Colonic mucosa (tissue), 4 donors: ENCODE results near the gene C10orf53. TPM values are rescaled to one million over a fixed set of nuclear protein-coding genes. Genes with fewer than 3 reads are reported as not detected.

Experiments used
- DNase-seq: peaks from one replicate; pipeline ENCODE4 v3.0.0-alpha.2; 2020
- H3K27ac ChIP-seq: fragments of 200-600 bp; one replicate; pipeline ENCODE4 v1.8.0; 2021
- H3K27me3 ChIP-seq: fragments of 200-600 bp; one replicate; pipeline ENCODE4 v1.8.0; 2021
- H3K36me3 ChIP-seq: fragments of 200-600 bp; one replicate; pipeline ENCODE4 v1.8.0; 2021
- H3K4me1 ChIP-seq: fragments of 200-600 bp; one replicate; pipeline ENCODE4 v1.8.0; 2021; ENCODE audit warnings: mild to moderate bottlenecking
- H3K4me3 ChIP-seq: fragments of 200-600 bp; one replicate; pipeline ENCODE4 v1.8.0; 2021
- H3K9ac ChIP-seq, 2 donors: one replicate each; pipeline ENCODE4 v1.7.0; 2013; ENCODE audit warnings: control low read depth in 2 of 2, low read depth in 2 of 2, low read length in 2 of 2
- H3K9me3 ChIP-seq: fragments of 200-600 bp; one replicate; pipeline ENCODE4 v1.8.0; 2021
- intact Hi-C: fragments of 100-400 bp; cut with DNase I; formaldehyde crosslinking; loops from one replicate; pipeline ENCODE4 v1.14.1; 2022
- total RNA-seq, 2 donors: library from RNA; stranded (reverse); fragmentation: NEBNext Ultra II Directional in 1 of 2; extraction: Animal tissue kit (Norgen Biotek cat#: 25700) in 1 of 2; gene quantifications; one replicate each; pipeline ENCODE4 v1.2.1, GENCODE V29; 2021
- TF ChIP-seq, protein P1 (sequence below): fragments of 200-600 bp; IDR thresholded peaks from one replicate; pipeline ENCODE4 v1.8.0; 2022; ENCODE audit warnings: antibody characterized with exemption, mild to moderate bottlenecking
- donor health status: healthy.
- donor health status: DM: no; HTN: no; CAD: no.
- donor health status: DM: no; HTN: no; CAD: no.

C10orf53 gene
- total RNA-seq, 2 donors from 2014 or later = not detected

- intact Hi-C loops = no loop called here
- H3K4me3 ChIP-seq = no peak overlapping the region
Observed at GRCh38 chr10:49733866-49734265, 54.4 kb downstream of the C10orf53 start.

GRCh38 chr10:49734676-49735075 is 55.2 kb downstream of the C10orf53 start:
- H3K27ac ChIP-seq = no peak overlapping the region
- no peaks in the 10 kb centered on the region for H3K4me1 ChIP-seq
- H3K9ac ChIP-seq = no peak overlapping the region
- no peak overlapping the region for H3K4me3 ChIP-seq
- no peaks in the 10 kb centered on the region for H3K36me3 ChIP-seq
- no peaks in the 10 kb centered on the region for H3K27me3 ChIP-seq
- TF ChIP-seq, protein P1, sequence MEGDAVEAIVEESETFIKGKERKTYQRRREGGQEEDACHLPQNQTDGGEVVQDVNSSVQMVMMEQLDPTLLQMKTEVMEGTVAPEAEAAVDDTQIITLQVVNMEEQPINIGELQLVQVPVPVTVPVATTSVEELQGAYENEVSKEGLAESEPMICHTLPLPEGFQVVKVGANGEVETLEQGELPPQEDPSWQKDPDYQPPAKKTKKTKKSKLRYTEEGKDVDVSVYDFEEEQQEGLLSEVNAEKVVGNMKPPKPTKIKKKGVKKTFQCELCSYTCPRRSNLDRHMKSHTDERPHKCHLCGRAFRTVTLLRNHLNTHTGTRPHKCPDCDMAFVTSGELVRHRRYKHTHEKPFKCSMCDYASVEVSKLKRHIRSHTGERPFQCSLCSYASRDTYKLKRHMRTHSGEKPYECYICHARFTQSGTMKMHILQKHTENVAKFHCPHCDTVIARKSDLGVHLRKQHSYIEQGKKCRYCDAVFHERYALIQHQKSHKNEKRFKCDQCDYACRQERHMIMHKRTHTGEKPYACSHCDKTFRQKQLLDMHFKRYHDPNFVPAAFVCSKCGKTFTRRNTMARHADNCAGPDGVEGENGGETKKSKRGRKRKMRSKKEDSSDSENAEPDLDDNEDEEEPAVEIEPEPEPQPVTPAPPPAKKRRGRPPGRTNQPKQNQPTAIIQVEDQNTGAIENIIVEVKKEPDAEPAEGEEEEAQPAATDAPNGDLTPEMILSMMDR = no peak
- intact Hi-C loops = no loop called here
- DNase-seq = peak; percentile 62
- no peaks in the 10 kb centered on the region for H3K9me3 ChIP-seq

More at GRCh38 chr10:49733866-49734265, 54.4 kb downstream of the C10orf53 start:
- Histone ChIP-seq H3K27me3 (no peaks in the 10 kb centered on the region), H3K9ac (no peak overlapping the region), H3K4me1 (no peaks in the 10 kb centered on the region), H3K9me3 (no peaks in the 10 kb centered on the region), H3K36me3 (no peaks in the 10 kb centered on the region), H3K27ac (no peak overlapping the region)
- TF ChIP-seq, protein P1 = no peak
- DNase-seq = peak; percentile 10

- intact Hi-C loops = no loop called here
- no peaks in the 10 kb centered on the region for H3K36me3 ChIP-seq
- H3K4me1 ChIP-seq = no peaks in the 10 kb centered on the region
- H3K4me3 ChIP-seq = no peak overlapping the region
- no peaks in the 10 kb centered on the region for H3K27me3 ChIP-seq
- TF ChIP-seq, protein P1 = no peak
- H3K9ac ChIP-seq = no peak overlapping the region
- no peaks in the 10 kb centered on the region for H3K9me3 ChIP-seq
- H3K27ac ChIP-seq = no peak overlapping the region
- DNase-seq = peak; percentile 12
Observed at GRCh38 chr10:49735161-49735560, 55.7 kb downstream of the C10orf53 start.

GRCh38 chr10:49735848-49736563 is 56.6 kb downstream of the C10orf53 start:
- Histone ChIP-seq H3K27me3 (no peaks in the 10 kb centered on the region), H3K27ac (no peak overlapping the region), H3K36me3 (no peaks in the 10 kb centered on the region), H3K9ac (no peak overlapping the region), H3K4me1 (no peaks in the 10 kb centered on the region), H3K4me3 (no peak overlapping the region), H3K9me3 (no peaks in the 10 kb centered on the region)
- intact Hi-C loops = no loop called here
- TF ChIP-seq, protein P1 = no peak
- DNase-seq = peak; percentile 11

GRCh38 chr10:49736564-49737113 is 57.2 kb downstream of the C10orf53 start:
- H3K4me1 ChIP-seq = no peaks in the 10 kb centered on the region
- H3K27ac ChIP-seq = no peak overlapping the region
- TF ChIP-seq, protein P1 = no peak
- H3K4me3 ChIP-seq = no peak overlapping the region
- intact Hi-C loops = no loop called here
- DNase-seq = peak; percentile 9
- H3K36me3 ChIP-seq = no peaks in the 10 kb centered on the region
- H3K9ac ChIP-seq = no peak overlapping the region
- no peaks in the 10 kb centered on the region for H3K27me3 ChIP-seq
- H3K9me3 ChIP-seq = no peaks in the 10 kb centered on the region
